HepG2 (cell line): ENCODE data around the gene PPP1R9B. TPM values are rescaled to one million over a fixed set of nuclear protein-coding genes. Genes with fewer than 3 reads are reported as not detected.

ENCODE experiments used
- BHLHE40 ChIP-seq: IDR thresholded peaks from 2 replicates; pipeline ENCODE4 v1.6.1; 2011; ENCODE audit warnings: low read length, improper control_type of control experiment
- CEBPB ChIP-seq: IDR thresholded peaks from 2 replicates; pipeline ENCODE4 v1.6.1; 2011; ENCODE audit warnings: low read depth, low read length, improper control_type of control experiment, borderline replicate concordance
- DNMT1 ChIP-seq: sonication (generic); formaldehyde crosslinking; IDR thresholded peaks from 2 replicates; pipeline ENCODE4 v1.5.1; 2020; ENCODE audit warnings: mild to moderate bottlenecking, missing genetic modification reagents
- DPF2 ChIP-seq: sonication (generic); formaldehyde crosslinking; IDR thresholded peaks from 2 replicates; pipeline ENCODE4 v1.4.0; 2020; ENCODE audit warnings: mild to moderate bottlenecking, low read depth, missing genetic modification reagents, borderline replicate concordance
- ETS1 ChIP-seq: sonication (generic); formaldehyde crosslinking; IDR thresholded peaks from 2 replicates; pipeline ENCODE4 v1.4.0; 2020; ENCODE audit warnings: missing genetic modification reagents
- ETV5 ChIP-seq: IDR thresholded peaks from 2 replicates; pipeline ENCODE4 v1.6.1; 2018; ENCODE audit warnings: missing biosample characterization, missing genetic modification reagents, inconsistent platforms, borderline replicate concordance
- HIC2 ChIP-seq: sonication (generic); formaldehyde crosslinking; IDR thresholded peaks from 2 replicates; pipeline ENCODE4 v1.9.0; 2022; ENCODE audit warnings: low read depth, missing genetic modification reagents
- HNRNPK ChIP-seq: fragments of 200-400 bp; formaldehyde crosslinking; IDR thresholded peaks from 2 replicates; pipeline ENCODE4 v1.6.1; 2018; ENCODE audit warnings: low read length, low read depth, moderate library complexity, mild to moderate bottlenecking; ENCODE audit not compliant: poor library complexity, severe bottlenecking
- ISX ChIP-seq: sonication (generic); formaldehyde crosslinking; conservative IDR thresholded peaks from 2 replicates; pipeline ENCODE4 v1.5.0; 2020; ENCODE audit warnings: missing genetic modification reagents
- JDP2 ChIP-seq: sonication (generic); formaldehyde crosslinking; IDR thresholded peaks from 2 replicates; pipeline ENCODE4 v1.8.1; 2022; ENCODE audit warnings: missing genetic modification reagents, borderline replicate concordance
- MATR3 ChIP-seq: sonication (generic); formaldehyde crosslinking; IDR thresholded peaks from 2 replicates; pipeline ENCODE4 v1.4.0; 2020; ENCODE audit warnings: missing genetic modification reagents
- NCOA5 ChIP-seq: sonication (generic); formaldehyde crosslinking; IDR thresholded peaks from 2 replicates; pipeline ENCODE4 v1.4.0; 2020; ENCODE audit warnings: missing genetic modification reagents
- NFE2L1 ChIP-seq: sonication (generic); formaldehyde crosslinking; IDR thresholded peaks from 2 replicates; pipeline ENCODE4 v1.4.0; 2020; ENCODE audit warnings: missing genetic modification reagents, mild to moderate bottlenecking, borderline replicate concordance
- PRMT3 ChIP-seq: sonication (generic); formaldehyde crosslinking; IDR thresholded peaks from 2 replicates; pipeline ENCODE4 v1.8.1; 2022; ENCODE audit warnings: low read depth, mild to moderate bottlenecking, moderate library complexity, missing genetic modification reagents, borderline replicate concordance
- ZFP82 ChIP-seq: sonication (generic); formaldehyde crosslinking; IDR thresholded peaks from 2 replicates; pipeline ENCODE4 v1.5.1; 2020; ENCODE audit warnings: mild to moderate bottlenecking, missing genetic modification reagents, borderline replicate concordance
- ZFYVE20 ChIP-seq: sonication (generic); formaldehyde crosslinking; IDR thresholded peaks from 2 replicates; pipeline ENCODE4 v1.8.0; 2023; ENCODE audit warnings: low read depth, mild to moderate bottlenecking, moderate library complexity, missing genetic modification reagents, borderline replicate concordance
- ZNF17 ChIP-seq: sonication (generic); formaldehyde crosslinking; IDR thresholded peaks from 2 replicates; pipeline ENCODE4 v1.5.0; 2020; ENCODE audit warnings: mild to moderate bottlenecking, missing genetic modification reagents
- ZNF296 ChIP-seq: sonication (generic); formaldehyde crosslinking; conservative IDR thresholded peaks from 2 replicates; pipeline ENCODE4 v1.5.0; 2020; ENCODE audit warnings: mild to moderate bottlenecking, missing genetic modification reagents
- ZNF431 ChIP-seq: sonication (generic); formaldehyde crosslinking; IDR thresholded peaks from 2 replicates; pipeline ENCODE4 v1.9.0; 2022; ENCODE audit warnings: missing genetic modification reagents, low read depth, mild to moderate bottlenecking, borderline replicate concordance
- ZNF773 ChIP-seq: sonication (generic); formaldehyde crosslinking; IDR thresholded peaks from 2 replicates; pipeline ENCODE4 v1.4.0; 2020; ENCODE audit warnings: missing genetic modification reagents, borderline replicate concordance
- ZNF782 ChIP-seq: sonication (generic); formaldehyde crosslinking; IDR thresholded peaks from 2 replicates; pipeline ENCODE4 v1.4.0; 2020; ENCODE audit warnings: missing genetic modification reagents, mild to moderate bottlenecking, borderline replicate concordance
- ZNF878 ChIP-seq: sonication (generic); formaldehyde crosslinking; IDR thresholded peaks from 2 replicates; pipeline ENCODE4 v1.8.1; 2023; ENCODE audit warnings: mild to moderate bottlenecking, missing genetic modification reagents, moderate library complexity
- polyA plus RNA-seq, 8 experiments: library from polyadenylated mRNA; depleted of rRNA in 3 of 8; stranded (reverse) in 7 of 8; unstranded in 1 of 8; fragments of >200 nt; fragmentation: Illumina TruSeq in 4 of 8; extraction: Trizol in 4 of 8; gene quantifications; 2 replicates each; pipeline versions ENCODE4 v1.2.1 to v1.2.3, GENCODE V29; 2011 to 2016; ENCODE audit warnings: low read depth in 4 of 8, missing spikeins in 1 of 8, mixed read lengths in 1 of 8; ENCODE audit not compliant: insufficient read depth in 1 of 8
- total RNA-seq, 5 experiments: library from RNA; depleted of rRNA; stranded (reverse); fragments of >200 nt; fragmentation: Illumina TruSeq; extraction: Trizol; gene quantifications; 2 replicates each; pipeline ENCODE4 v1.2.3, GENCODE V29; 2016; ENCODE audit warnings: low read depth in 1 of 5
- TF ChIP-seq, protein P1 (sequence below): sonication (generic); formaldehyde crosslinking; IDR thresholded peaks from 2 replicates; pipeline ENCODE4 v1.8.0; 2022; ENCODE audit warnings: low read depth, missing genetic modification reagents

Gene PPP1R9B
- total and polyA plus RNA-seq, 2 of the 13 experiments (the other 11 are each of a cell fraction or from before 2014, with no cell fraction given) = 9.4 to 15.8 TPM

GRCh38 chr17:50148226-50149090, 2.0 kb downstream of the PPP1R9B start (continued):
- TF ChIP-seq ZNF17 (no peak), ISX (CRISPR knock-in tag) (no peak), NFE2L1 (CRISPR knock-in tag) (no peak), ZNF431 (CRISPR knock-in tag) (no peak), ZNF782 (no peak), JDP2 (CRISPR knock-in tag) (no peak), NCOA5 (no peak), DNMT1 (CRISPR knock-in tag) (no peak), ZNF878 (CRISPR knock-in tag) (0 out of 2 replicates have a peak, but pooled peaks have one; percentile 36), ZNF296 (no peak; the same call in 1 of the 2 replicates), ZFYVE20 (CRISPR knock-in tag) (no peak), ZFP82 (CRISPR knock-in tag) (no peak), PRMT3 (no peak), ZNF773 (CRISPR knock-in tag) (no peak), BHLHE40 (no peak), ETS1 (CRISPR knock-in tag) (no peak; the same call in 1 of the 2 replicates), ETV5 (no peak), HNRNPK (peak; percentile 25), CEBPB (no peak), HIC2 (CRISPR knock-in tag) (peak; percentile 27; the same call in 1 of the 2 replicates), DPF2 (CRISPR knock-in tag) (no peak), MATR3 (CRISPR knock-in tag) (no peak)
- TF ChIP-seq, protein P1, sequence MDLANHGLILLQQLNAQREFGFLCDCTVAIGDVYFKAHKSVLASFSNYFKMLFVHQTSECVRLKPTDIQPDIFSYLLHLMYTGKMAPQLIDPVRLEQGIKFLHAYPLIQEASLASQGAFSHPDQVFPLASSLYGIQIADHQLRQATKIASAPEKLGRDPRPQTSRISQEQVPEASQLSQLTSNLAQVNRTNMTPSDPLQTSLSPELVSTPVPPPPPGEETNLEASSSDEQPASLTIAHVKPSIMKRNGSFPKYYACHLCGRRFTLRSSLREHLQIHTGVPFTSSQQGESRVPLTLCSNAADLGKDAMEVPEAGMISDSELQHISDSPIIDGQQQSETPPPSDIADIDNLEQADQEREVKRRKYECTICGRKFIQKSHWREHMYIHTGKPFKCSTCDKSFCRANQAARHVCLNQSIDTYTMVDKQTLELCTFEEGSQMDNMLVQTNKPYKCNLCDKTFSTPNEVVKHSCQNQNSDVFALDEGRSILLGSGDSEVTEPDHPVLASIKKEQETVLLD (CRISPR knock-in tag) = no peak
